Endothelial cell of umbilical vein (primary cell): ENCODE data around the gene ARF1. TPM values are rescaled to one million over a fixed set of nuclear protein-coding genes. Genes with fewer than 3 reads are reported as not detected.

Experiments used
- BruUV-seq: library from RNA; stranded (reverse); fragments of 400-500 nt; replicated peaks from 2 replicates; lab custom pipeline; 2021; lab: Mats Ljungman, UMichigan
- CTCF ChIA-PET: fragments of 300-600, 350-600 bp; sonication (Branson Sonifier 250); formaldehyde crosslinking; loops from one replicate; lab custom pipeline; 2021; ENCODE audit warnings: antibody characterized with exemption, inconsistent platforms; lab: Charles Lee
- POLR2A ChIA-PET: fragments of 300-600, 350-600 bp; sonication (Branson Sonifier 250); formaldehyde crosslinking; loops from one replicate; lab custom pipeline; 2021; ENCODE audit warnings: antibody characterized with exemption, inconsistent platforms; lab: Charles Lee
- DNase-seq: peaks from one replicate; pipeline ENCODE4 v3.0.0-alpha.2; 2011; ENCODE audit warnings: low read depth, low spot score
- FAIRE-seq: peaks from 2 replicates; lab custom pipeline; 2011; peaks lifted over from hg19 to GRCh38; lab: Jason Lieb, UNC
- H2AFZ ChIP-seq: 2 replicates; pipeline ENCODE4 v1.6.0; 2012; ENCODE audit warnings: low read depth, low read length, control low read depth, inconsistent platforms
- H3K27ac ChIP-seq: 2 replicates; pipeline ENCODE4 v1.5.1; 2011; ENCODE audit warnings: low read depth, mild to moderate bottlenecking, control low read depth, low read length, moderate library complexity; ENCODE audit not compliant: insufficient read depth
- H3K27me3 ChIP-seq, 2 experiments: 2 replicates each; pipeline versions ENCODE4 v1.6.0 to v1.6.1; 2011; ENCODE audit warnings: low read length in 2 of 2, mixed read lengths in 1 of 2; ENCODE audit not compliant: control insufficient read depth in 2 of 2, insufficient read depth in 2 of 2
- H3K36me3 ChIP-seq, 2 experiments: 2 replicates in 1 of 2; 3 replicates in 1 of 2; pipeline ENCODE4 v1.5.1; 2011; ENCODE audit warnings: low read length in 2 of 2, mild to moderate bottlenecking in 1 of 2, moderate library complexity in 1 of 2; ENCODE audit not compliant: control insufficient read depth in 2 of 2, insufficient read depth in 2 of 2; ENCODE audit errors: extremely low read depth in 1 of 2
- H3K4me1 ChIP-seq: 3 replicates; pipeline ENCODE4 v1.5.1; 2011; ENCODE audit warnings: mild to moderate bottlenecking, low read length; ENCODE audit not compliant: control insufficient read depth, insufficient read depth; ENCODE audit errors: extremely low read depth
- H3K4me2 ChIP-seq: 2 replicates; pipeline ENCODE4 v1.6.1; 2011; ENCODE audit warnings: low read length, control low read depth, mixed read lengths; ENCODE audit not compliant: insufficient read depth
- H3K4me3 ChIP-seq, 3 experiments: fragments of 200-600 bp in 1 of 3; sonication (generic), shearing (Covaris generic) in 1 of 3; replicated peaks in 1 of 3; 2 replicates each; pipeline ENCODE4 v1.5.1; 2011 to 2016; ENCODE audit warnings: control low read depth in 3 of 3, low read length in 3 of 3, mild to moderate bottlenecking in 2 of 3, inconsistent platforms in 1 of 3, low read depth in 1 of 3, moderate library complexity in 1 of 3; ENCODE audit not compliant: insufficient read depth in 1 of 3
- H3K79me2 ChIP-seq: 2 replicates; pipeline ENCODE4 v1.6.0; 2012; ENCODE audit warnings: low read length, inconsistent platforms; ENCODE audit not compliant: control insufficient read depth, insufficient read depth
- H3K9ac ChIP-seq: replicated peaks from 2 replicates; pipeline ENCODE3; 2011; ENCODE audit warnings: low read length, control low read depth; ENCODE audit not compliant: insufficient read depth; ENCODE audit errors: extremely low read depth
- H3K9me1 ChIP-seq: replicated peaks from 3 replicates; pipeline ENCODE4 v1.6.0; 2011; ENCODE audit warnings: mild to moderate bottlenecking, low read length; ENCODE audit not compliant: control insufficient read depth, insufficient read depth; ENCODE audit errors: extremely low read depth
- H3K9me3 ChIP-seq: replicated peaks from 2 replicates; pipeline ENCODE4 v1.5.1; 2012; ENCODE audit warnings: low read length, inconsistent platforms; ENCODE audit not compliant: control insufficient read depth, insufficient read depth
- H4K20me1 ChIP-seq: replicated peaks from 2 replicates; pipeline ENCODE3; 2011; ENCODE audit warnings: mild to moderate bottlenecking, low read length; ENCODE audit not compliant: control insufficient read depth, insufficient read depth; ENCODE audit errors: extremely low read depth
- EZH2 ChIP-seq: IDR thresholded peaks from 2 replicates; pipeline ENCODE4 v1.6.1; 2012; ENCODE audit warnings: borderline replicate concordance, low read depth, mild to moderate bottlenecking, moderate library complexity, low read length, inconsistent platforms; ENCODE audit not compliant: severe bottlenecking
- FOS ChIP-seq: IDR thresholded peaks from 2 replicates; pipeline ENCODE4 v1.6.1; 2011; ENCODE audit warnings: mild to moderate bottlenecking, low read length, moderate library complexity, borderline replicate concordance; ENCODE audit not compliant: insufficient read depth
- GATA2 ChIP-seq: IDR thresholded peaks from 2 replicates; pipeline ENCODE4 v1.7.0; 2011; ENCODE audit warnings: low read depth, mild to moderate bottlenecking, moderate library complexity, mixed read lengths, low read length; ENCODE audit not compliant: insufficient read length, insufficient read depth
- JUN ChIP-seq: IDR thresholded peaks from 2 replicates; pipeline ENCODE4 v1.6.1; 2011; ENCODE audit warnings: borderline replicate concordance, low read depth; ENCODE audit not compliant: insufficient read length, insufficient read depth
- MAX ChIP-seq: IDR thresholded peaks from 2 replicates; pipeline ENCODE4 v1.6.1; 2011; ENCODE audit not compliant: insufficient read depth, insufficient read length
- MYC ChIP-seq: IDR thresholded peaks from one replicate; pipeline ENCODE4 v1.6.1; 2011; ENCODE audit warnings: mild to moderate bottlenecking, low read depth, low read length
- POLR2A ChIP-seq: IDR thresholded peaks from 2 replicates; pipeline ENCODE4 v1.6.1; 2012; ENCODE audit warnings: low read depth, mild to moderate bottlenecking, control low read depth, low read length
- POLR2AphosphoS5 ChIP-seq: IDR thresholded peaks from 2 replicates; pipeline ENCODE4 v1.6.1; 2012; ENCODE audit warnings: low read depth, mild to moderate bottlenecking, control low read depth, low read length, moderate library complexity; ENCODE audit not compliant: insufficient read depth
- dilution Hi-C: fragments of 300-500 bp; cut with MboI; formaldehyde crosslinking; loops from one replicate; pipeline ENCODE4 v1.15.0; 2019; ENCODE audit warnings: low sequenced_read_pairs; ENCODE audit not compliant: extremely low pct_ligation_motif_present
- intact Hi-C: fragments of 100-400 bp; cut with micrococcal nuclease; formaldehyde crosslinking; loops from one replicate; pipeline ENCODE4 v1.10.0; 2022
- polyA plus RNA-seq, 4 experiments: library from polyadenylated mRNA; depleted of rRNA in 3 of 4; stranded (reverse) in 3 of 4; unstranded in 1 of 4; fragments of >200 nt; gene quantifications; 2 replicates each; pipeline versions ENCODE4 v1.2.1 to v1.2.3, GENCODE V29; 2011 to 2012; ENCODE audit warnings: missing spikeins in 1 of 4
- total RNA-seq: library from RNA; stranded (reverse); gene quantifications from 2 replicates; pipeline ENCODE4 v1.2.3, GENCODE V29; 2021
- TF ChIP-seq, protein P1 (sequence below), 2 donors: IDR thresholded peaks; 1 replicate in 1 of 2; 2 replicates in 1 of 2; pipeline ENCODE4 v1.5.1; 2011; ENCODE audit warnings: low read length in 2 of 2, mild to moderate bottlenecking in 2 of 2, moderate library complexity in 2 of 2, control low read depth in 1 of 2, inconsistent platforms in 1 of 2, low read depth in 1 of 2; ENCODE audit not compliant: insufficient read depth in 1 of 2; ENCODE audit errors: extremely low read depth in 1 of 2

Gene ARF1
- total and polyA plus RNA-seq, 2 donors (not counting 3 experiments of a cell fraction or from before 2014, with no cell fraction given) = 499 to 844 TPM

- Histone ChIP-seq H3K4me2 (no peak overlapping the region), H3K79me2 (peaks cover 15% of the 10 kb centered on the region), H3K4me1 (peaks cover 7% of the 10 kb centered on the region), H3K9me1 (no peaks in the 10 kb centered on the region), H3K9me3 (no peaks in the 10 kb centered on the region), H3K27ac (no peak overlapping the region), H2AFZ (no peak overlapping the region), H3K9ac (no peak overlapping the region), H4K20me1 (no peaks in the 10 kb centered on the region), H3K36me3 (no peaks in the 10 kb centered on the region), H3K27me3 (no peaks in the 10 kb centered on the region), H3K4me3 (no peak overlapping the region)
- POLR2A ChIA-PET = interaction anchor here (0.6 kb wide), 1 partner anchor 78 kb away, joined by 3 read pairs; no protein-coding TSS in a partner anchor
- dilution Hi-C loops = no loop called here
- no peak for FAIRE-seq
- CTCF ChIA-PET = interaction anchor here (2.5 kb wide), 1 partner anchor 79 kb away, joined by 15 read pairs; no protein-coding TSS in a partner anchor
- no peak for DNase-seq
- no peak for TF ChIP-seq JUN
- TF ChIP-seq GATA2 = no peak
- TF ChIP-seq, protein P1, sequence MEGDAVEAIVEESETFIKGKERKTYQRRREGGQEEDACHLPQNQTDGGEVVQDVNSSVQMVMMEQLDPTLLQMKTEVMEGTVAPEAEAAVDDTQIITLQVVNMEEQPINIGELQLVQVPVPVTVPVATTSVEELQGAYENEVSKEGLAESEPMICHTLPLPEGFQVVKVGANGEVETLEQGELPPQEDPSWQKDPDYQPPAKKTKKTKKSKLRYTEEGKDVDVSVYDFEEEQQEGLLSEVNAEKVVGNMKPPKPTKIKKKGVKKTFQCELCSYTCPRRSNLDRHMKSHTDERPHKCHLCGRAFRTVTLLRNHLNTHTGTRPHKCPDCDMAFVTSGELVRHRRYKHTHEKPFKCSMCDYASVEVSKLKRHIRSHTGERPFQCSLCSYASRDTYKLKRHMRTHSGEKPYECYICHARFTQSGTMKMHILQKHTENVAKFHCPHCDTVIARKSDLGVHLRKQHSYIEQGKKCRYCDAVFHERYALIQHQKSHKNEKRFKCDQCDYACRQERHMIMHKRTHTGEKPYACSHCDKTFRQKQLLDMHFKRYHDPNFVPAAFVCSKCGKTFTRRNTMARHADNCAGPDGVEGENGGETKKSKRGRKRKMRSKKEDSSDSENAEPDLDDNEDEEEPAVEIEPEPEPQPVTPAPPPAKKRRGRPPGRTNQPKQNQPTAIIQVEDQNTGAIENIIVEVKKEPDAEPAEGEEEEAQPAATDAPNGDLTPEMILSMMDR (IDR thresholded peaks at IDR 0.05; ENCODE audit: extremely low read depth in 1 of 2, insufficient read depth in 1 of 2, low read depth in 1 of 2, low read length in 2 of 2) = no peak
- TF ChIP-seq EZH2 = no peak
- no peak for TF ChIP-seq MAX
- TF ChIP-seq POLR2A = no peak
- no peak for TF ChIP-seq MYC
- no peak for TF ChIP-seq FOS
- no peak for TF ChIP-seq POLR2AphosphoS5
- BruUV-seq = no TSS peak
- intact Hi-C loops = no loop called here
Observed at GRCh38 chr1:228077565-228078330, 4.8 kb upstream of the ARF1 start.
